K562 (cell line): Measurements from ENCODE around the gene COQ8B. TPM values are rescaled to one million over a fixed set of nuclear protein-coding genes. Genes with fewer than 3 reads are reported as not detected.

ENCODE experiments used
- COPS2 ChIP-seq: fragments of 450-650 bp; conservative IDR thresholded peaks from 2 replicates; pipeline ENCODE4 v1.6.1; 2016; ENCODE audit warnings: mild to moderate bottlenecking, moderate library complexity
- GMEB1 ChIP-seq: fragments of 250-450 bp; sonication (Bioruptor Pico); IDR thresholded peaks from 2 replicates; pipeline ENCODE4 v1.4.0; 2020; ENCODE audit warnings: mild to moderate bottlenecking
- HBP1 ChIP-seq: fragments of 450-650 bp; formaldehyde crosslinking; IDR thresholded peaks from 2 replicates; pipeline ENCODE4 v1.4.0; 2022; ENCODE audit warnings: missing genetic modification characterization
- HDAC6 ChIP-seq: IDR thresholded peaks from 2 replicates; pipeline ENCODE4 v1.6.1; 2012; ENCODE audit warnings: low read depth, mild to moderate bottlenecking, control low read depth, inconsistent platforms, low read length, moderate library complexity
- IRF2 ChIP-seq: sonication (generic); formaldehyde crosslinking; IDR thresholded peaks from 2 replicates; pipeline ENCODE4 v1.8.1; 2022; ENCODE audit warnings: mild to moderate bottlenecking, missing genetic modification reagents
- MEF2D ChIP-seq: conservative IDR thresholded peaks from 2 replicates; pipeline ENCODE4 v1.6.1; 2016; ENCODE audit warnings: low read depth, missing genetic modification characterization, missing compliant biosample characterization
- MXD1 ChIP-seq: fragments of 250-450 bp; sonication (Bioruptor Pico); IDR thresholded peaks from 2 replicates; pipeline ENCODE4 v1.8.0; 2021; ENCODE audit warnings: borderline replicate concordance, mild to moderate bottlenecking, moderate library complexity; ENCODE audit not compliant: poor library complexity, severe bottlenecking
- NFE2L1 ChIP-seq: fragments of 450-650 bp; IDR thresholded peaks from 2 replicates; pipeline ENCODE4 v1.6.1; 2016; ENCODE audit warnings: missing genetic modification characterization, low read depth, mild to moderate bottlenecking, missing compliant biosample characterization, moderate library complexity, borderline replicate concordance
- NUFIP1 ChIP-seq: fragments of 450-650 bp; IDR thresholded peaks from 2 replicates; pipeline ENCODE4 v1.6.1; 2018; ENCODE audit not compliant: partially characterized antibody
- PML ChIP-seq: IDR thresholded peaks from 2 replicates; pipeline ENCODE4 v1.6.1; 2012; ENCODE audit warnings: low read length, inconsistent platforms
- RAD21 ChIP-seq, 2 experiments: fragments of 250-450 bp in 1 of 2; fragments of 450-650 bp in 1 of 2; sonication (Bioruptor Pico) in 1 of 2; formaldehyde crosslinking in 1 of 2; IDR thresholded peaks in 1 of 2; conservative IDR thresholded peaks in 1 of 2; 2 replicates each; pipeline versions ENCODE4 v1.4.0 to v1.8.0; 2020 to 2022; ENCODE audit warnings: mild to moderate bottlenecking in 2 of 2, moderate library complexity in 1 of 2
- RB1 ChIP-seq: fragments of 450-650 bp; IDR thresholded peaks from 2 replicates; pipeline ENCODE4 v1.6.1; 2017; ENCODE audit warnings: low read depth, mild to moderate bottlenecking
- ZBTB1 ChIP-seq: sonication (generic); formaldehyde crosslinking; IDR thresholded peaks from 2 replicates; pipeline ENCODE4 v1.8.1; 2023; ENCODE audit warnings: missing genetic modification reagents, low read depth, mild to moderate bottlenecking, borderline replicate concordance
- ZFPM2 ChIP-seq: fragments of 250-450 bp; sonication (Bioruptor Pico); IDR thresholded peaks from 2 replicates; pipeline ENCODE4 v1.5.1; 2022; ENCODE audit warnings: mild to moderate bottlenecking
- ZNF707 ChIP-seq: fragments of 250-450 bp; sonication (Bioruptor Pico); conservative IDR thresholded peaks from 2 replicates; pipeline ENCODE4 v1.8.0; 2022; ENCODE audit warnings: inconsistent platforms, mild to moderate bottlenecking, moderate library complexity
- ZNF79 ChIP-seq: fragments of 250-450 bp; sonication (Bioruptor Pico); IDR thresholded peaks from 2 replicates; pipeline ENCODE4 v1.4.0; 2020; ENCODE audit warnings: low read depth, mild to moderate bottlenecking, moderate library complexity
- polyA plus RNA-seq, 8 experiments: library from polyadenylated mRNA; depleted of rRNA in 4 of 8; stranded (reverse) in 5 of 8; unstranded in 3 of 8; fragments of >200 nt; fragmentation: Nextera tagmentation in 2 of 8; fragmentation: Illumina TruSeq in 1 of 8; extraction: Ambion mirVana in 2 of 8; extraction: Trizol in 1 of 8; gene quantifications; 2 replicates each; pipeline versions ENCODE4 v1.2.1 to v1.2.3, GENCODE V29; 2011 to 2014; ENCODE audit warnings: inconsistent platforms in 1 of 8, missing spikeins in 1 of 8
- total RNA-seq, 7 experiments: library from RNA; depleted of rRNA in 6 of 7; stranded (reverse); fragments of >200 nt in 6 of 7; fragmentation: Illumina TruSeq in 2 of 7; extraction: Trizol in 2 of 7; gene quantifications; 2 replicates each; pipeline versions ENCODE4 v1.2.1 to v1.2.3, GENCODE V29; 2011 to 2021; ENCODE audit warnings: low replicate concordance in 1 of 7

COQ8B gene
- total and polyA plus RNA-seq, 9 of the 15 experiments (the other 6 are each of a cell fraction or from before 2014, with no cell fraction given) = 0.41 to 32.3 (median 12.9) TPM

- TF ChIP-seq GMEB1 (CRISPR knock-in tag) = peak; percentile 59
- no peak for TF ChIP-seq COPS2
- TF ChIP-seq ZNF707 (CRISPR knock-in tag) = no peak
- no peak for TF ChIP-seq ZNF79 (CRISPR knock-in tag)
- no peak for TF ChIP-seq HBP1 (CRISPR knock-in tag)
- TF ChIP-seq ZFPM2 (CRISPR knock-in tag) = 0 out of 2 replicates have a peak, but pooled peaks have one; percentile 41
- TF ChIP-seq PML = no peak; the same call in 1 of the 2 replicates
- peak; percentile 69 for TF ChIP-seq MEF2D (tag)
- TF ChIP-seq MXD1 (CRISPR knock-in tag) = peak; percentile 56
- peak; percentile 69; the same call in 1 of the 2 replicates for TF ChIP-seq RB1
- TF ChIP-seq IRF2 (CRISPR knock-in tag) = no peak
- 0 out of 4 replicates have a peak, but pooled peaks of 1 of the 2 experiments have one; percentile 7 for TF ChIP-seq RAD21 (CRISPR knock-in tag; conservative IDR thresholded peaks at IDR 0.05 in 1 of 2, IDR thresholded peaks at IDR 0.05 in 1 of 2)
- TF ChIP-seq NUFIP1 = no peak
- TF ChIP-seq ZBTB1 (CRISPR knock-in tag) = no peak
- no peak for TF ChIP-seq HDAC6
- TF ChIP-seq NFE2L1 (tag) = no peak
- TF ChIP-seq, all 486 proteins: peak for 182
Observed at GRCh38 chr19:40750058-40750873, 33.6 kb upstream of the COQ8B start, which contains the start of gene ACTMAP (continued).
